SK-N-MC (cell line): ENCODE results near the gene KRT37.

Source experiments
- EZH2 ChIP-seq: fragments of 200-600 bp; sonication (generic); IDR thresholded peaks from one replicate; pipeline ENCODE4 v1.6.1; 2017; ENCODE audit warnings: antibody characterized with exemption
- FOXP2 ChIP-seq: optimal IDR thresholded peaks from 2 replicates; pipeline ENCODE3; 2011; ENCODE audit warnings: mild to moderate bottlenecking, moderate library complexity; ENCODE audit not compliant: insufficient read depth; ENCODE audit errors: extremely low read length, control extremely low read depth
- POLR2AphosphoS5 ChIP-seq: IDR thresholded peaks from 2 replicates; pipeline ENCODE4 v1.6.1; 2012; ENCODE audit warnings: mild to moderate bottlenecking, low read depth, low read length, borderline replicate concordance

DNA sequence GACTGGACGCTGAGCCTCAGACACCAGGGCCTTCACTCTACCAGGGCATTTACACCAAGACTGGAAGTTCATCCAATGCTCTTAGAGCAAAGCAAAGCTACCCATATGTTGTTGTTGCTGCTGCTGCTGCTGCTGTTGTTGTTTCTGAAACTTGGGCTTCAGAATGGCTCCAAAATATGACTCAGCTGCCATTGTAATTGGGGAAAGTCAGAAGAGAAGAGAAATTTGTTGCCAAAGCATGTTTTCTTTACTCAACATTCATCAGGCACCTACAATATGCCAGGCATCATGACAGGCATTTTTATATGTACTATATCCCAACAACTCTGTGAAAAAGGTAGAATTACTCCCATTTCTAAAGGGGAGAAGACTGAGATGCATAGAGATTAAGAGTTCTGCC lies 30.9 kb upstream of the KRT37 start:
- TF ChIP-seq POLR2AphosphoS5 (no peak), EZH2 (no peak), FOXP2 (no peak)
